B cell (primary cell): ENCODE data around the gene NFATC2. TPM values are rescaled to one million over a fixed set of nuclear protein-coding genes. Genes with fewer than 3 reads are reported as not detected.

Experiments
- ATAC-seq: fragments of 200-7000 bp; cut with Tn5 transposase; one replicate; pipeline ENCODE4 v1.10.0; 2021; ENCODE audit warnings: low read depth, mild to moderate bottlenecking, moderate number of reproducible peaks, moderate library complexity
- CTCF ChIA-PET: fragments of 350-600 bp; sonication (Branson Sonifier 250); formaldehyde crosslinking; loops from one replicate; lab custom pipeline; 2021; ENCODE audit warnings: antibody characterized with exemption, inconsistent platforms; lab: Charles Lee
- POLR2A ChIA-PET: fragments of 350-600 bp; sonication (Branson Sonifier 250); formaldehyde crosslinking; loops from one replicate; lab custom pipeline; 2021; ENCODE audit warnings: antibody characterized with exemption; lab: Charles Lee
- DNase-seq: peaks from one replicate; pipeline ENCODE4 v3.0.0; 2013
- H2AFZ ChIP-seq: 2 replicates; pipeline ENCODE4 v1.6.1; 2012; ENCODE audit warnings: mild to moderate bottlenecking, low read depth, low read length; ENCODE audit not compliant: insufficient read depth, poor library complexity, severe bottlenecking
- H3K27ac ChIP-seq, 2 donors: 1 replicate in 1 of 2; 2 replicates in 1 of 2; pipeline ENCODE4 v1.5.1; 2012 to 2013; ENCODE audit warnings: low read length in 2 of 2, mild to moderate bottlenecking in 2 of 2, moderate library complexity in 1 of 2
- H3K27me3 ChIP-seq, 4 experiments: fragments of 200-600 bp in 1 of 4; sonication (generic) in 1 of 4; replicated peaks in 1 of 4; 1 replicate in 2 of 4; 2 replicates in 2 of 4; pipeline versions ENCODE4 v1.6.1 to v1.7.0; 2013 to 2016; ENCODE audit warnings: low read length in 3 of 4, mild to moderate bottlenecking in 2 of 4, mixed read lengths in 1 of 4, moderate library complexity in 1 of 4; ENCODE audit not compliant: insufficient read depth in 4 of 4, control insufficient read depth in 3 of 4; ENCODE audit errors: control extremely low read depth in 1 of 4
- H3K36me3 ChIP-seq, 2 experiments: replicated peaks in 1 of 2; 1 replicate in 1 of 2; 2 replicates in 1 of 2; pipeline versions ENCODE4 v1.6.1 to v1.7.1; 2013; ENCODE audit warnings: low read length in 1 of 2; ENCODE audit not compliant: insufficient read depth in 2 of 2, control insufficient read depth in 1 of 2; ENCODE audit errors: control extremely low read depth in 1 of 2, extremely low read depth in 1 of 2
- H3K4me1 ChIP-seq, 2 donors: fragments of 200-600 bp in 1 of 2; sonication (generic) in 1 of 2; 1 replicate in 1 of 2; 2 replicates in 1 of 2; pipeline versions ENCODE4 v1.5.1 to v1.6.1; 2013 to 2017; ENCODE audit warnings: low read length in 2 of 2; ENCODE audit not compliant: control insufficient read depth in 2 of 2, insufficient read depth in 2 of 2
- H3K4me2 ChIP-seq: replicated peaks from 2 replicates; pipeline ENCODE3; 2012; ENCODE audit warnings: mild to moderate bottlenecking, low read depth, low read length; ENCODE audit not compliant: poor library complexity, severe bottlenecking
- H3K4me3 ChIP-seq, 5 experiments: fragments of 200-600 bp in 1 of 5; sonication (generic) in 1 of 5; 1 replicate in 3 of 5; 2 replicates in 2 of 5; pipeline versions ENCODE4 v1.5.1 to v1.7.0; 2011 to 2016; ENCODE audit warnings: low read length in 4 of 5, mild to moderate bottlenecking in 4 of 5, low read depth in 2 of 5, control low read depth in 1 of 5, moderate library complexity in 1 of 5; ENCODE audit not compliant: insufficient read depth in 1 of 5; ENCODE audit errors: control extremely low read depth in 1 of 5, extremely low read depth in 1 of 5
- H3K79me2 ChIP-seq: fragments of 200-600 bp; sonication (generic); one replicate; pipeline ENCODE4 v1.6.0; 2016; ENCODE audit warnings: low read length; ENCODE audit not compliant: control insufficient read depth, insufficient read depth
- H3K9ac ChIP-seq: fragments of 200-600 bp; sonication (generic); 2 replicates; pipeline ENCODE4 v1.6.1; 2017; ENCODE audit warnings: mild to moderate bottlenecking, low read length, moderate library complexity
- H3K9me3 ChIP-seq, 3 donors: one replicate each; pipeline versions ENCODE4 v1.6.1 to v1.7.1; 2013; ENCODE audit warnings: low read length in 2 of 3; ENCODE audit not compliant: control insufficient read depth in 2 of 3, insufficient read depth in 1 of 3; ENCODE audit errors: control extremely low read depth in 1 of 3
- H4K20me1 ChIP-seq: 2 replicates; pipeline ENCODE4 v1.6.0; 2012; ENCODE audit warnings: mild to moderate bottlenecking, low read length; ENCODE audit not compliant: insufficient read depth, control insufficient read depth, poor library complexity, severe bottlenecking
- H3K27ac Mint-ChIP-seq: one replicate; pipeline ENCODE4 v1.8.0; 2021; ENCODE audit warnings: mixed read lengths
- H3K27me3 Mint-ChIP-seq: one replicate; pipeline ENCODE4 v1.8.0; 2021; ENCODE audit warnings: mixed read lengths
- H3K4me1 Mint-ChIP-seq: one replicate; pipeline ENCODE4 v1.8.0; 2021; ENCODE audit warnings: mixed read lengths
- H3K4me3 Mint-ChIP-seq: one replicate; pipeline ENCODE4 v1.8.0; 2021; ENCODE audit warnings: mixed read lengths
- H3K9me3 Mint-ChIP-seq: one replicate; pipeline ENCODE4 v1.8.0; 2022; ENCODE audit warnings: mixed read lengths; ENCODE audit not compliant: insufficient read depth
- EZH2 ChIP-seq: IDR thresholded peaks from 2 replicates; pipeline ENCODE4 v1.6.1; 2012; ENCODE audit warnings: borderline replicate concordance, low read depth, mild to moderate bottlenecking, moderate library complexity, low read length; ENCODE audit not compliant: insufficient read depth, poor library complexity, severe bottlenecking
- WGBS: methylation state at CpG from one replicate; pipeline ENCODE4 v1.1.5; 2013; ENCODE audit warnings: missing lambda C conversion rate; ENCODE audit not compliant: insufficient coverage; 5-methylcytosine and 5-hydroxymethylcytosine counted together
- intact Hi-C: fragments of 100-400 bp; cut with micrococcal nuclease; formaldehyde crosslinking; loops from one replicate; pipeline ENCODE4 v1.10.0; 2022
- polyA plus RNA-seq: library from polyadenylated mRNA; depleted of rRNA; stranded (reverse); fragments of >200 nt; gene quantifications from 2 replicates; pipeline ENCODE4 v1.2.3, GENCODE V29; 2012
- total RNA-seq, 2 donors: library from RNA; stranded (reverse); fragments of 120-200 nt in 1 of 2; gene quantifications; 1 replicate in 1 of 2; 2 replicates in 1 of 2; pipeline versions ENCODE4 v1.2.3 to v1.2.4, GENCODE V29; 2013 to 2022
- TF ChIP-seq, protein P1 (sequence below): fragments of 200-600 bp; IDR thresholded peaks from one replicate; pipeline ENCODE4 v1.8.0; 2022; ENCODE audit warnings: antibody characterized with exemption, mild to moderate bottlenecking

The NFATC2 gene
- total and polyA plus RNA-seq, 2 donors (not counting 1 experiment from before 2014, with no cell fraction given): 10.1 to 38.0 TPM

GRCh38 chr20:51498765-51499540 lies 43.6 kb downstream of the NFATC2 start:
- Histone ChIP-seq H3K4me2 (peak overlapping the region; percentile 83), H3K9ac (no peak overlapping the region), H4K20me1 (peaks cover 10% of the 10 kb centered on the region), H2AFZ (no peak overlapping the region), H3K4me3 (no peak overlapping the region), H3K36me3 (peaks cover 0 to 9% of the 10 kb centered on the region in 2 experiments), H3K4me1 (peaks cover 78 to 90% of the 10 kb centered on the region in 2 donors), H3K27me3 (no peaks in the 10 kb centered on the region), H3K27ac (peak overlapping the region; percentile 65 to 70), H3K79me2 (peaks cover 41% of the 10 kb centered on the region), H3K9me3 (peaks cover 0 to 9% (median 0%) of the 10 kb centered on the region in 3 donors)
- H3K9me3 Mint-ChIP-seq: no peaks in the 10 kb centered on the region
- TF ChIP-seq, protein P1, sequence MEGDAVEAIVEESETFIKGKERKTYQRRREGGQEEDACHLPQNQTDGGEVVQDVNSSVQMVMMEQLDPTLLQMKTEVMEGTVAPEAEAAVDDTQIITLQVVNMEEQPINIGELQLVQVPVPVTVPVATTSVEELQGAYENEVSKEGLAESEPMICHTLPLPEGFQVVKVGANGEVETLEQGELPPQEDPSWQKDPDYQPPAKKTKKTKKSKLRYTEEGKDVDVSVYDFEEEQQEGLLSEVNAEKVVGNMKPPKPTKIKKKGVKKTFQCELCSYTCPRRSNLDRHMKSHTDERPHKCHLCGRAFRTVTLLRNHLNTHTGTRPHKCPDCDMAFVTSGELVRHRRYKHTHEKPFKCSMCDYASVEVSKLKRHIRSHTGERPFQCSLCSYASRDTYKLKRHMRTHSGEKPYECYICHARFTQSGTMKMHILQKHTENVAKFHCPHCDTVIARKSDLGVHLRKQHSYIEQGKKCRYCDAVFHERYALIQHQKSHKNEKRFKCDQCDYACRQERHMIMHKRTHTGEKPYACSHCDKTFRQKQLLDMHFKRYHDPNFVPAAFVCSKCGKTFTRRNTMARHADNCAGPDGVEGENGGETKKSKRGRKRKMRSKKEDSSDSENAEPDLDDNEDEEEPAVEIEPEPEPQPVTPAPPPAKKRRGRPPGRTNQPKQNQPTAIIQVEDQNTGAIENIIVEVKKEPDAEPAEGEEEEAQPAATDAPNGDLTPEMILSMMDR: no peak
- TF ChIP-seq EZH2: no peak
- peaks cover 94% of the 10 kb centered on the region for H3K4me1 Mint-ChIP-seq
- H3K27me3 Mint-ChIP-seq: no peaks in the 10 kb centered on the region
- CTCF ChIA-PET: interaction anchor here (3.0 kb wide), 1 partner anchor 113 kb away, joined by 12 read pairs; no protein-coding TSS in a partner anchor
- peak overlapping the region; percentile 85 for H3K27ac Mint-ChIP-seq
- WGBS: 96% methylated on average over 10 of the region's 11 CpGs
- POLR2A ChIA-PET: interaction anchor here (1.3 to 1.4 kb wide), 2 partner anchors 26 to 44 kb away, joined by 3 read pairs; partner anchors contain the start of gene NFATC2
- intact Hi-C loops: loop anchor here (10.0 kb wide), 1 partner anchor 96 kb away; no protein-coding TSS in a partner anchor
- no peak for DNase-seq
- no peak for ATAC-seq
- H3K4me3 Mint-ChIP-seq: peak overlapping the region; percentile 43
